K562 (cell line): Measurements from ENCODE around the gene ADRA1B. TPM values are rescaled to one million over a fixed set of nuclear protein-coding genes. Genes with fewer than 3 reads are reported as not detected.

Experiments used
- ATAC-seq: fragments of 200-7000 bp; cut with Tn5 transposase; 3 replicates; pipeline ENCODE4 v1.9.1; 2020; ENCODE audit warnings: moderate library complexity
- BruUV-seq: library from RNA; stranded (reverse); fragments of 400-500 nt; replicated peaks from 2 replicates; lab custom pipeline; 2021; lab: Mats Ljungman, UMichigan
- CTCF ChIA-PET: fragments of 300-600 bp; formaldehyde crosslinking; extraction: SDS; loops from one replicate; lab custom pipeline; 2021; ENCODE audit warnings: low intra/inter-chr PET ratio; lab: Yijun Ruan, JAX
- POLR2A ChIA-PET: fragments of 300-600, 350-650 bp; sonication (Branson Sonifier 250); formaldehyde crosslinking; extraction: SDS; loops from one replicate; lab custom pipeline; 2021; ENCODE audit warnings: antibody characterized with exemption, inconsistent platforms; lab: Yijun Ruan, JAX
- DNase-seq, 4 experiments: peaks; one replicate each; pipeline versions ENCODE4 v3.0.0 to v3.0.0-alpha.2; 2011 to 2018; ENCODE audit warnings: low spot score in 3 of 4, mixed read lengths in 3 of 4; ENCODE audit errors: extremely low read depth in 1 of 4
- FAIRE-seq: peaks from 2 replicates; lab custom pipeline; 2011; peaks lifted over from hg19 to GRCh38; lab: Jason Lieb, UNC
- H2AFZ ChIP-seq: 2 replicates; pipeline ENCODE4 v1.6.0; 2011; ENCODE audit warnings: low read depth, low read length, control low read depth, inconsistent platforms
- H3K27ac ChIP-seq: fragments of 200-600 bp; 3 replicates; pipeline ENCODE4 v1.8.0; 2011; ENCODE audit warnings: low read depth, mild to moderate bottlenecking, control low read depth, inconsistent platforms, low read length, moderate library complexity, mixed read lengths; ENCODE audit errors: extremely low read depth
- H3K27me3 ChIP-seq, 2 experiments: fragments of 300-600 bp in 1 of 2; 2 replicates in 1 of 2; 3 replicates in 1 of 2; pipeline versions ENCODE4 v1.6.0 to v1.8.0; 2011; ENCODE audit warnings: inconsistent platforms in 2 of 2, low read length in 2 of 2, mild to moderate bottlenecking in 1 of 2, mixed read lengths in 1 of 2, moderate library complexity in 1 of 2; ENCODE audit not compliant: control insufficient read depth in 2 of 2, insufficient read depth in 2 of 2
- H3K36me3 ChIP-seq: fragments of 300-600 bp; 3 replicates; pipeline ENCODE4 v1.8.0; 2011; ENCODE audit warnings: mild to moderate bottlenecking, low read length, inconsistent platforms; ENCODE audit not compliant: control insufficient read depth, insufficient read depth
- H3K4me1 ChIP-seq, 2 experiments: fragments of 200-600 bp in 1 of 2; replicated peaks in 1 of 2; 2 replicates in 1 of 2; 3 replicates in 1 of 2; pipeline versions ENCODE4 v1.5.1 to v1.8.0; 2011; ENCODE audit warnings: inconsistent platforms in 2 of 2, low read length in 2 of 2, mild to moderate bottlenecking in 1 of 2, mixed read lengths in 1 of 2, moderate library complexity in 1 of 2; ENCODE audit not compliant: control insufficient read depth in 2 of 2, insufficient read depth in 2 of 2
- H3K4me2 ChIP-seq: 2 replicates; pipeline ENCODE4 v1.6.1; 2011; ENCODE audit warnings: low read length, control low read depth, inconsistent platforms, mixed read lengths; ENCODE audit not compliant: insufficient read depth
- H3K4me3 ChIP-seq: fragments of 200-600 bp; sonication (generic), shearing (Covaris generic); 2 replicates; pipeline ENCODE4 v1.5.1; 2016; ENCODE audit warnings: control low read depth, inconsistent platforms
- H3K79me2 ChIP-seq: fragments of 200-600 bp; 3 replicates; pipeline ENCODE4 v1.8.0; 2011; ENCODE audit warnings: low read length, inconsistent platforms; ENCODE audit not compliant: control insufficient read depth, insufficient read depth
- H3K9ac ChIP-seq, 2 experiments: 2 replicates each; pipeline versions ENCODE4 v1.6.0 to v1.6.1; 2011; ENCODE audit warnings: low read depth in 2 of 2, low read length in 2 of 2, control low read depth in 1 of 2, inconsistent platforms in 1 of 2, mild to moderate bottlenecking in 1 of 2, mixed read lengths in 1 of 2; ENCODE audit not compliant: insufficient read depth in 1 of 2
- H3K9me1 ChIP-seq: one replicate; pipeline ENCODE4 v1.6.0; 2011; ENCODE audit warnings: inconsistent platforms, mild to moderate bottlenecking, low read length, moderate library complexity; ENCODE audit not compliant: control insufficient read depth, insufficient read depth
- H3K9me3 ChIP-seq: replicated peaks from 2 replicates; pipeline ENCODE4 v1.5.1; 2011; ENCODE audit warnings: low read depth, low read length, inconsistent platforms; ENCODE audit not compliant: control insufficient read depth, insufficient read depth
- H4K20me1 ChIP-seq: replicated peaks from 2 replicates; pipeline ENCODE4 v1.6.1; 2011; ENCODE audit warnings: low read length, inconsistent platforms, mixed read lengths; ENCODE audit not compliant: control insufficient read depth, insufficient read depth
- HEY1 ChIP-seq: fragments of 250-450 bp; sonication (Bioruptor Pico); IDR thresholded peaks from 2 replicates; pipeline ENCODE4 v1.5.0; 2020; ENCODE audit warnings: mild to moderate bottlenecking, moderate library complexity, borderline replicate concordance
- HNRNPL ChIP-seq: fragments of 200-400 bp; formaldehyde crosslinking; IDR thresholded peaks from 2 replicates; pipeline ENCODE4 v1.6.1; 2017; ENCODE audit warnings: low read depth, mild to moderate bottlenecking, low read length
- MCM2 ChIP-seq: fragments of 450-650 bp; IDR thresholded peaks from 2 replicates; pipeline ENCODE4 v1.6.1; 2017; ENCODE audit warnings: low read depth, mild to moderate bottlenecking
- TCF7L2 ChIP-seq: fragments of 150-350 bp; IDR thresholded peaks from 2 replicates; pipeline ENCODE4 v1.6.1; 2016; ENCODE audit warnings: low read depth, mild to moderate bottlenecking, low read length, moderate library complexity
- TSC22D4 ChIP-seq: fragments of 450-650 bp; IDR thresholded peaks from 2 replicates; pipeline ENCODE4 v1.6.1; 2016; ENCODE audit warnings: missing genetic modification characterization, missing biosample characterization, control low read depth
- U2AF1 ChIP-seq: fragments of 200-400 bp; formaldehyde crosslinking; optimal IDR thresholded peaks from 2 replicates; pipeline ENCODE3; 2017; ENCODE audit warnings: mild to moderate bottlenecking, low read depth, low read length, moderate library complexity
- XRCC3 ChIP-seq: fragments of 450-650 bp; IDR thresholded peaks from 2 replicates; pipeline ENCODE4 v1.6.1; 2017; ENCODE audit warnings: mild to moderate bottlenecking, moderate library complexity
- ZNF143 ChIP-seq: sonication (generic); formaldehyde crosslinking; IDR thresholded peaks from 2 replicates; pipeline ENCODE4 v1.9.0; 2022; ENCODE audit warnings: mild to moderate bottlenecking, missing genetic modification reagents
- ZNF445 ChIP-seq: fragments of 250-450 bp; sonication (Bioruptor Pico); IDR thresholded peaks from 2 replicates; pipeline ENCODE4 v1.4.0; 2020; ENCODE audit warnings: low read depth, mild to moderate bottlenecking, moderate library complexity
- ZNF695 ChIP-seq: fragments of 450-650 bp; formaldehyde crosslinking; IDR thresholded peaks from 2 replicates; pipeline ENCODE4 v1.4.0; 2020; ENCODE audit warnings: mild to moderate bottlenecking, moderate library complexity
- ZNF76 ChIP-seq: fragments of 250-450 bp; sonication (Bioruptor Pico); IDR thresholded peaks from 2 replicates; pipeline ENCODE4 v1.4.0; 2020; ENCODE audit warnings: mild to moderate bottlenecking, moderate library complexity, borderline replicate concordance
- WGBS: fragments of 100-300 bp; shearing (Covaris generic); methylation state at CpG from one replicate; pipeline ENCODE4 v1.1.6; 2016; ENCODE audit warnings: low coverage, mixed read lengths; ENCODE audit not compliant: insufficient coverage; ENCODE audit errors: missing lambda C conversion rate; 5-methylcytosine and 5-hydroxymethylcytosine counted together
- in situ Hi-C: fragments of 300-500 bp; cut with MboI; formaldehyde crosslinking; loops from 4 replicates; pipeline ENCODE4 v1.15.0; 2018; ENCODE audit warnings: inconsistent platforms, mixed read lengths
- intact Hi-C: fragments of 100-400 bp; cut with micrococcal nuclease; formaldehyde crosslinking; loops from 2 replicates; pipeline ENCODE4 v1.14.2; 2022
- polyA plus RNA-seq, 8 experiments: library from polyadenylated mRNA; depleted of rRNA in 4 of 8; stranded (reverse) in 5 of 8; unstranded in 3 of 8; fragments of >200 nt; fragmentation: Nextera tagmentation in 2 of 8; fragmentation: Illumina TruSeq in 1 of 8; extraction: Ambion mirVana in 2 of 8; extraction: Trizol in 1 of 8; gene quantifications; 2 replicates each; pipeline versions ENCODE4 v1.2.1 to v1.2.3, GENCODE V29; 2011 to 2014; ENCODE audit warnings: inconsistent platforms in 1 of 8, missing spikeins in 1 of 8
- total RNA-seq, 7 experiments: library from RNA; depleted of rRNA in 6 of 7; stranded (reverse); fragments of >200 nt in 6 of 7; fragmentation: Illumina TruSeq in 2 of 7; extraction: Trizol in 2 of 7; gene quantifications; 2 replicates each; pipeline versions ENCODE4 v1.2.1 to v1.2.3, GENCODE V29; 2011 to 2021; ENCODE audit warnings: low replicate concordance in 1 of 7
- TF ChIP-seq, protein P1 (sequence below), 3 experiments: IDR thresholded peaks in 2 of 3; conservative IDR thresholded peaks in 1 of 3; 2 replicates each; pipeline ENCODE4 v1.5.1; 2011 to 2012; ENCODE audit warnings: low read length in 3 of 3, mild to moderate bottlenecking in 3 of 3, control low read depth in 2 of 3, improper control_type of control experiment in 1 of 3, inconsistent platforms in 1 of 3, low read depth in 1 of 3, mixed read lengths in 1 of 3, moderate library complexity in 1 of 3; ENCODE audit not compliant: insufficient read depth in 2 of 3
- TF ChIP-seq, protein P2 (sequence below): sonication (generic); IDR thresholded peaks from 2 replicates; pipeline ENCODE4 v1.6.1; 2016
- TF ChIP-seq, protein P3 (sequence below): sonication (generic); formaldehyde crosslinking; IDR thresholded peaks from 2 replicates; pipeline ENCODE4 v1.8.0; 2022; ENCODE audit warnings: mild to moderate bottlenecking, low read depth, missing genetic modification reagents
- TF ChIP-seq, protein P4 (sequence below): fragments of 250-450 bp; sonication (Bioruptor Pico); IDR thresholded peaks from 2 replicates; pipeline ENCODE4 v1.5.0; 2020; ENCODE audit warnings: mild to moderate bottlenecking, borderline replicate concordance

Gene ADRA1B
- total and polyA plus RNA-seq, 9 of the 15 experiments (the other 6 are each of a cell fraction or from before 2014, with no cell fraction given), result not detected

DNA sequence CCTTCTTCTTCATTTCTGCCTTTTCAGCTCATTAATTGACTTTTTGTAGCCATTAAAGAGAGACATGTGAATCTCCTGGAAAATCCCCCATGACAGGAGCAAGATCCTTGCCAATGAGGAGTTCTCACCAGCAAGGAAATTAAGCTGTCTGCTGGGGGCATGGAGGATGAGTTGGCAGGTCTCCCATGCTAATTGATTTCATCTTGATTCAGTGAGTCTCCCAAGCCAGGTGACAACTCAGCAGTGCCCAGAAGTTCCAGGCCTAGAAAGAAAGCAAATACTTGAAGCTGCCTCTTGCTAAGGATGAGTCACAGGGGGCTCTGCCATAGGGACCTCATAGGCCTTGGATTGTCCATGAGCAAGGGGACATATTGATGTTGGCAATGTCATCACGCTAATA is 30.0 kb upstream of the ADRA1B start:
- H3K9ac ChIP-seq, result no peak overlapping the region
- H3K36me3 ChIP-seq, result no peaks in the 10 kb centered on the region
- BruUV-seq, result no TSS peak
- FAIRE-seq, result no peak
- WGBS, result 0% methylated on average over 1 of the region's 1 CpG
- H3K4me3 ChIP-seq, result no peak overlapping the region
- no peak for DNase-seq
- H3K27ac ChIP-seq, result no peak overlapping the region
- H3K4me2 ChIP-seq, result no peak overlapping the region
- no peaks in the 10 kb centered on the region for H3K79me2 ChIP-seq
- CTCF ChIA-PET, result no interaction called here
- H3K4me1 ChIP-seq, result no peaks in the 10 kb centered on the region
- in situ Hi-C loops (no loop called here), intact Hi-C loops (no loop called here)
- no peaks in the 10 kb centered on the region for H3K9me1 ChIP-seq
- POLR2A ChIA-PET, result no interaction called here
- ATAC-seq, result no peak
- H2AFZ ChIP-seq, result no peak overlapping the region
- H3K9me3 ChIP-seq, result no peaks in the 10 kb centered on the region
- no peaks in the 10 kb centered on the region for H4K20me1 ChIP-seq
- no peaks in the 10 kb centered on the region for H3K27me3 ChIP-seq
- TF ChIP-seq XRCC3, result no peak
- no peak for TF ChIP-seq MCM2
- no peak for TF ChIP-seq ZNF695 (CRISPR knock-in tag)
- TF ChIP-seq, protein P1, sequence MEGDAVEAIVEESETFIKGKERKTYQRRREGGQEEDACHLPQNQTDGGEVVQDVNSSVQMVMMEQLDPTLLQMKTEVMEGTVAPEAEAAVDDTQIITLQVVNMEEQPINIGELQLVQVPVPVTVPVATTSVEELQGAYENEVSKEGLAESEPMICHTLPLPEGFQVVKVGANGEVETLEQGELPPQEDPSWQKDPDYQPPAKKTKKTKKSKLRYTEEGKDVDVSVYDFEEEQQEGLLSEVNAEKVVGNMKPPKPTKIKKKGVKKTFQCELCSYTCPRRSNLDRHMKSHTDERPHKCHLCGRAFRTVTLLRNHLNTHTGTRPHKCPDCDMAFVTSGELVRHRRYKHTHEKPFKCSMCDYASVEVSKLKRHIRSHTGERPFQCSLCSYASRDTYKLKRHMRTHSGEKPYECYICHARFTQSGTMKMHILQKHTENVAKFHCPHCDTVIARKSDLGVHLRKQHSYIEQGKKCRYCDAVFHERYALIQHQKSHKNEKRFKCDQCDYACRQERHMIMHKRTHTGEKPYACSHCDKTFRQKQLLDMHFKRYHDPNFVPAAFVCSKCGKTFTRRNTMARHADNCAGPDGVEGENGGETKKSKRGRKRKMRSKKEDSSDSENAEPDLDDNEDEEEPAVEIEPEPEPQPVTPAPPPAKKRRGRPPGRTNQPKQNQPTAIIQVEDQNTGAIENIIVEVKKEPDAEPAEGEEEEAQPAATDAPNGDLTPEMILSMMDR (IDR thresholded peaks at IDR 0.05 in 2 of 3, conservative IDR thresholded peaks at IDR 0.05 in 1 of 3; ENCODE audit: insufficient read depth in 2 of 3, low read depth in 1 of 3, low read length in 3 of 3), result no peak
- TF ChIP-seq, protein P2, sequence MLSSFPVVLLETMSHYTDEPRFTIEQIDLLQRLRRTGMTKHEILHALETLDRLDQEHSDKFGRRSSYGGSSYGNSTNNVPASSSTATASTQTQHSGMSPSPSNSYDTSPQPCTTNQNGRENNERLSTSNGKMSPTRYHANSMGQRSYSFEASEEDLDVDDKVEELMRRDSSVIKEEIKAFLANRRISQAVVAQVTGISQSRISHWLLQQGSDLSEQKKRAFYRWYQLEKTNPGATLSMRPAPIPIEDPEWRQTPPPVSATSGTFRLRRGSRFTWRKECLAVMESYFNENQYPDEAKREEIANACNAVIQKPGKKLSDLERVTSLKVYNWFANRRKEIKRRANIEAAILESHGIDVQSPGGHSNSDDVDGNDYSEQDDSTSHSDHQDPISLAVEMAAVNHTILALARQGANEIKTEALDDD, result no peak
- no peak for TF ChIP-seq ZNF76 (CRISPR knock-in tag)
- TF ChIP-seq, protein P3, sequence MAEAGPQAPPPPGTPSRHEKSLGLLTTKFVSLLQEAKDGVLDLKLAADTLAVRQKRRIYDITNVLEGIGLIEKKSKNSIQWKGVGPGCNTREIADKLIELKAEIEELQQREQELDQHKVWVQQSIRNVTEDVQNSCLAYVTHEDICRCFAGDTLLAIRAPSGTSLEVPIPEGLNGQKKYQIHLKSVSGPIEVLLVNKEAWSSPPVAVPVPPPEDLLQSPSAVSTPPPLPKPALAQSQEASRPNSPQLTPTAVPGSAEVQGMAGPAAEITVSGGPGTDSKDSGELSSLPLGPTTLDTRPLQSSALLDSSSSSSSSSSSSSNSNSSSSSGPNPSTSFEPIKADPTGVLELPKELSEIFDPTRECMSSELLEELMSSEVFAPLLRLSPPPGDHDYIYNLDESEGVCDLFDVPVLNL (CRISPR knock-in tag), result no peak
- no peak for TF ChIP-seq HEY1 (CRISPR knock-in tag)
- TF ChIP-seq ZNF445 (CRISPR knock-in tag), result no peak
- TF ChIP-seq TSC22D4 (tag), result no peak
- no peak for TF ChIP-seq TCF7L2
- TF ChIP-seq, protein P4, sequence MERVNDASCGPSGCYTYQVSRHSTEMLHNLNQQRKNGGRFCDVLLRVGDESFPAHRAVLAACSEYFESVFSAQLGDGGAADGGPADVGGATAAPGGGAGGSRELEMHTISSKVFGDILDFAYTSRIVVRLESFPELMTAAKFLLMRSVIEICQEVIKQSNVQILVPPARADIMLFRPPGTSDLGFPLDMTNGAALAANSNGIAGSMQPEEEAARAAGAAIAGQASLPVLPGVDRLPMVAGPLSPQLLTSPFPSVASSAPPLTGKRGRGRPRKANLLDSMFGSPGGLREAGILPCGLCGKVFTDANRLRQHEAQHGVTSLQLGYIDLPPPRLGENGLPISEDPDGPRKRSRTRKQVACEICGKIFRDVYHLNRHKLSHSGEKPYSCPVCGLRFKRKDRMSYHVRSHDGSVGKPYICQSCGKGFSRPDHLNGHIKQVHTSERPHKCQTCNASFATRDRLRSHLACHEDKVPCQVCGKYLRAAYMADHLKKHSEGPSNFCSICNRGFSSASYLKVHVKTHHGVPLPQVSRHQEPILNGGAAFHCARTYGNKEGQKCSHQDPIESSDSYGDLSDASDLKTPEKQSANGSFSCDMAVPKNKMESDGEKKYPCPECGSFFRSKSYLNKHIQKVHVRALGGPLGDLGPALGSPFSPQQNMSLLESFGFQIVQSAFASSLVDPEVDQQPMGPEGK (CRISPR knock-in tag), result no peak
- no peak for TF ChIP-seq U2AF1
- no peak for TF ChIP-seq ZNF143 (CRISPR knock-in tag)
- no peak for TF ChIP-seq HNRNPL
